Sigmoid colon (tissue), 7 donors: Measurements from ENCODE around the gene CD40. TPM values are rescaled to one million over a fixed set of nuclear protein-coding genes. Genes with fewer than 3 reads are reported as not detected.
A peak's percentile ranks its signal among the peaks of the same experiment; 100 is the strongest.

Source experiments
- DNase-seq: peaks from one replicate; pipeline ENCODE4 v3.0.0-alpha.2; 2019
- H3K27ac ChIP-seq, 4 donors: fragments of 200-600 bp; sonication (generic); one replicate each; pipeline ENCODE4 v1.5.1; 2016 to 2019; ENCODE audit warnings: mild to moderate bottlenecking in 1 of 4
- H3K27me3 ChIP-seq, 3 donors: fragments of 200-600 bp; sonication (generic); one replicate each; pipeline ENCODE4 v1.5.1; 2019; ENCODE audit warnings: mild to moderate bottlenecking in 1 of 3
- H3K36me3 ChIP-seq, 4 donors: fragments of 200-600 bp; sonication (generic); one replicate each; pipeline ENCODE4 v1.5.1; 2016 to 2019
- H3K4me1 ChIP-seq, 4 donors: fragments of 200-600 bp; sonication (generic); one replicate each; pipeline ENCODE4 v1.5.1; 2017 to 2019
- H3K4me3 ChIP-seq, 4 donors: fragments of 200-600 bp; sonication (generic); one replicate each; pipeline ENCODE4 v1.5.1; 2017 to 2019; ENCODE audit warnings: mild to moderate bottlenecking in 2 of 4, moderate library complexity in 1 of 4
- H3K9me3 ChIP-seq, 4 donors: fragments of 200-600 bp in 3 of 4; sonication (generic) in 3 of 4; one replicate each; pipeline versions ENCODE4 v1.5.1 to v1.6.1; 2013 to 2019
- CTCF ChIP-seq, 4 experiments: fragments of 450-650 bp in 3 of 4; fragments of 200-600 bp in 1 of 4; IDR thresholded peaks; one replicate each; pipeline ENCODE4 v1.5.1; 2016 to 2019; ENCODE audit warnings: antibody characterized with exemption in 4 of 4, mild to moderate bottlenecking in 3 of 4, moderate library complexity in 2 of 4
- EP300 ChIP-seq, 4 donors: sonication (generic); formaldehyde crosslinking; IDR thresholded peaks; one replicate each; pipeline ENCODE4 v1.6.1; 2017; ENCODE audit warnings: antibody characterized with exemption in 4 of 4
- POLR2A ChIP-seq, 2 donors: fragments of 450-650 bp; IDR thresholded peaks; one replicate each; pipeline ENCODE4 v1.6.1; 2016; ENCODE audit warnings: antibody characterized with exemption in 2 of 2, mild to moderate bottlenecking in 2 of 2, moderate library complexity in 2 of 2
- POLR2AphosphoS5 ChIP-seq, 4 donors: sonication (generic); formaldehyde crosslinking; IDR thresholded peaks; one replicate each; pipeline ENCODE4 v1.6.1; 2017; ENCODE audit warnings: antibody characterized with exemption in 4 of 4
- WGBS, 2 donors: extraction: QIAGEN DNeasy Blood & Tissue Kit; methylation state at CpG; one replicate each; pipeline ENCODE4 v1.1.7; 2013; 5-methylcytosine and 5-hydroxymethylcytosine counted together
- intact Hi-C: fragments of 100-400 bp; cut with DNase I; formaldehyde crosslinking; loops from one replicate; pipeline ENCODE4 v1.15.1; 2023
- polyA plus RNA-seq, 3 donors: library from polyadenylated mRNA; stranded (reverse); fragments of 200-250 nt; gene quantifications; one replicate each; pipeline ENCODE4 v1.2.3, GENCODE V29; 2013
- total RNA-seq, 4 donors: library from RNA; depleted of rRNA; stranded (reverse); fragments of >200 nt; gene quantifications; one replicate each; pipeline ENCODE4 v1.1.0, GENCODE V29; 2016
- donor health status: healthy with polysubstance abuse.
- donor health status: Bipolar disorder and iron deficiency.
- donor health status: healthy.

CD40 gene
- total and polyA plus RNA-seq, 7 donors = 3.6 to 25.2 (median 8.7) TPM

GRCh38 chr20:46108435-46108841, 9.7 kb upstream of the CD40 start:
- H3K9me3 ChIP-seq = no peaks in the 10 kb centered on the region
- intact Hi-C loops = no loop called here
- no peak for TF ChIP-seq POLR2A (IDR thresholded peaks at IDR 0.05)
- no peak for TF ChIP-seq EP300 (IDR thresholded peaks at IDR 0.05)
- TF ChIP-seq POLR2AphosphoS5 (IDR thresholded peaks at IDR 0.05) = no peak
- no peak for TF ChIP-seq CTCF (IDR thresholded peaks at IDR 0.05)
- no peaks in the 10 kb centered on the region for H3K36me3 ChIP-seq
- 61 to 83% methylated on average over 5 of the region's 5 CpGs for WGBS, 2 donors
- no peaks in the 10 kb centered on the region for H3K4me1 ChIP-seq
- no peak overlapping the region for H3K27ac ChIP-seq
- DNase-seq = no peak
- no peak overlapping the region for H3K4me3 ChIP-seq
- peaks cover 0 to 31% (median 0%) of the 10 kb centered on the region in 3 donors for H3K27me3 ChIP-seq

- H3K9me3 ChIP-seq = no peaks in the 10 kb centered on the region
- no peak for DNase-seq
- no peaks in the 10 kb centered on the region for H3K36me3 ChIP-seq
- no peak overlapping the region for H3K4me3 ChIP-seq
- TF ChIP-seq POLR2AphosphoS5 (IDR thresholded peaks at IDR 0.05) (no peak), POLR2A (IDR thresholded peaks at IDR 0.05) (no peak), CTCF (IDR thresholded peaks at IDR 0.05) (no peak), EP300 (IDR thresholded peaks at IDR 0.05) (no peak)
- WGBS, 2 donors = 88 to 90% methylated on average over 14 of the region's 14 CpGs
- H3K27me3 ChIP-seq = peaks cover 0 to 31% (median 0%) of the 10 kb centered on the region in 3 donors
- H3K4me1 ChIP-seq = no peaks in the 10 kb centered on the region
- no peak overlapping the region for H3K27ac ChIP-seq
- intact Hi-C loops = no loop called here
Measured at GRCh38 chr20:46108976-46109375, 9.1 kb upstream of the CD40 start.

GRCh38 chr20:46111028-46111835, 6.9 kb upstream of the CD40 start:
- 39 to 52% methylated on average over 5 of the region's 5 CpGs for WGBS, 2 donors
- no peak overlapping the region for H3K4me3 ChIP-seq
- peak in 1 of 4 donors; percentile 12 for TF ChIP-seq POLR2AphosphoS5 (IDR thresholded peaks at IDR 0.05)
- no peak for TF ChIP-seq EP300 (IDR thresholded peaks at IDR 0.05)
- H3K4me1 ChIP-seq = no peaks in the 10 kb centered on the region
- peaks cover 0 to 23% (median 0%) of the 10 kb centered on the region in 3 donors for H3K27me3 ChIP-seq
- H3K36me3 ChIP-seq = no peaks in the 10 kb centered on the region
- no peaks in the 10 kb centered on the region for H3K9me3 ChIP-seq
- intact Hi-C loops = no loop called here
- H3K27ac ChIP-seq = no peak overlapping the region
- peak; percentile 74 for DNase-seq

- Histone ChIP-seq H3K4me1 (no peaks in the 10 kb centered on the region), H3K27ac (no peak overlapping the region), H3K9me3 (no peaks in the 10 kb centered on the region), H3K27me3 (peaks cover 0 to 17% (median 0%) of the 10 kb centered on the region in 3 donors), H3K36me3 (no peaks in the 10 kb centered on the region), H3K4me3 (no peak overlapping the region)
- TF ChIP-seq POLR2A (IDR thresholded peaks at IDR 0.05) (no peak), CTCF (IDR thresholded peaks at IDR 0.05) (no peak), EP300 (IDR thresholded peaks at IDR 0.05) (no peak), POLR2AphosphoS5 (IDR thresholded peaks at IDR 0.05) (no peak)
- no peak for DNase-seq
- intact Hi-C loops = no loop called here
Measured at GRCh38 chr20:46111836-46112212, 6.3 kb upstream of the CD40 start.

GRCh38 chr20:46112430-46113112, 5.5 kb upstream of the CD40 start:
- no peak for DNase-seq
- no peaks in the 10 kb centered on the region for H3K9me3 ChIP-seq
- intact Hi-C loops = no loop called here
- WGBS, 2 donors = 73 to 76% methylated on average over 10 of the region's 10 CpGs
- no peaks in the 10 kb centered on the region for H3K36me3 ChIP-seq
- no peak overlapping the region for H3K27ac ChIP-seq
- H3K27me3 ChIP-seq = peaks cover 0 to 16% (median 0%) of the 10 kb centered on the region in 3 donors
- H3K4me3 ChIP-seq = no peak overlapping the region
- TF ChIP-seq CTCF (IDR thresholded peaks at IDR 0.05) = no peak
- TF ChIP-seq EP300 (IDR thresholded peaks at IDR 0.05) = no peak
- TF ChIP-seq POLR2AphosphoS5 (IDR thresholded peaks at IDR 0.05) = no peak
- TF ChIP-seq POLR2A (IDR thresholded peaks at IDR 0.05) = no peak
- peaks cover 0 to 7% (median 5%) of the 10 kb centered on the region in 4 donors for H3K4me1 ChIP-seq
